HG03108 (cell line): ENCODE measurements around the gene TRIP6.
"Not testable (repeated sequence)": the region's sequence is repeated elsewhere in the genome, so short reads cannot be mapped to it uniquely, and the experiment has no call there.

ENCODE experiments used
- ATAC-seq: cut with Tn5 transposase; IDR thresholded peaks from one replicate; pipeline ENCODE4 v1.9.1; 2021; ENCODE audit warnings: moderate library complexity; ENCODE audit not compliant: unreplicated experiment

TRIP6 gene

DNA sequence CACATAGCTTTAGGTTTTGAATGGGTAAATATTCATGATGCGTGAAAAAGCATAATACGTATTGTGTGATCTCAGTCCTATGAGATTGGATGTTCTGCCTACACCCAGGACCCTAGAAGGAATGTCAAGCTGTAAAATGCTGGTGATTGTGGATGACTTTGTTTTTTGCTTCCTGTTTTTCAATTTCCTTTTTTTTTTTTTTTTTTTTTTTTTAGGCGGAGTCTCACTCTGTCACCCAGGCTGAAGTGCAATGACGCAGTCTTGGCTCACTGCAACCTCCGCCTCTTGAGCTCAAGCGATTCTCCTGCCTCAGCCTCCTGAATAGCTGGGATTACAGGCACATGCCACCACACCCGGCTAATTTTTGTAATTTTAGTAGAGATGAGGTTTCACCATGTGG, 43.3 kb downstream of the TRIP6 start:
- not testable (repeated sequence) for ATAC-seq

DNA sequence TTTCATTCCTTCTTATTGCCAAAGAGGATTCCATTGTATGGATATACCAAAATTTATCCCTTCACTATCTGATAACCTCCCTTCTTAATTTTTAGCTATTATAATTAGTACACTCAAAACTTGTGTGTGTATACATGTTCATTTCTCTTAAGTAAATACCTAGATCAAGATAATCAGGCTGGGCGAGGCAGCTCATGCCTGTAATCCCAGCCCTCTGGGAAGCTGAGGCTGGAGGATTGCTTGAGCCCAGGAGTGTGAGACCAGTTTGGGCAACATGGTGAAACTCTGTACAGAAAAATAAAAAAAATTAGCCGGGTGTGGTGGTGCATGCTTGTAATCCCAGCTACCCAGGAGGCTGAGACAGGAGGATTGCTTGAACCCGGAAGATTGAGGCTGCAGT, 44.3 kb downstream of the TRIP6 start:
- ATAC-seq = no peak

DNA sequence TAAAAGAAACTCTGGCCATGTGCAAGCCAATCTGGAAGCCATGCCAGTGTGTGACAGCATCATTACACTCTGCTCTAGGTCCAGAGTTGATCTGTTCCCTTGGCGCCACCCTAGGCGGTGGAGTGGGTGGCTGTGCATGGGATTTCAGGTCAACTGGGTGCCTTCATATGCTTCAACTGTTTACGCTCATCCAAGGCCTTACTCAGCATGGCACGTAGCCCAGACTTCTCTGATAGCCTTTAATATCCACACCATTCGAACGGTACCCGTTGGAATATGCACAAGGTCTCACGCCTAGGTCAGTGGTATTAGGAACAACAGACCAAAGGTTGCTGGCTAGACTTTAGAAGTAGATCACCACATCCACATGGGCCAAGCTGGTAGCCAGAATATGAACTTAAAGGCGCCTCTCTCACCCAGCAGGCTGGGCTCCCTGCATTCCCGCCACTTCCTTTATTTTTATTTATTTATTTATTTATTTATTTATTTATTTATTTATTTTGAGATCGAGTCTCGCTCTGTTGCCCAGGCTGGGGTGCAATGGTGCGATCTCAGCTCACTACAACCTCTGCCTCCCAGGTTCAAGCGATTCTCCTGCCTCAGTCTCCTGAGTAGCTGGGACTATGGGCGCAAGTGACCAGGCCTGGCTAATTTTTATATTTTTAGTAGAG, 47.2 kb downstream of the TRIP6 start:
- no peak for ATAC-seq

DNA sequence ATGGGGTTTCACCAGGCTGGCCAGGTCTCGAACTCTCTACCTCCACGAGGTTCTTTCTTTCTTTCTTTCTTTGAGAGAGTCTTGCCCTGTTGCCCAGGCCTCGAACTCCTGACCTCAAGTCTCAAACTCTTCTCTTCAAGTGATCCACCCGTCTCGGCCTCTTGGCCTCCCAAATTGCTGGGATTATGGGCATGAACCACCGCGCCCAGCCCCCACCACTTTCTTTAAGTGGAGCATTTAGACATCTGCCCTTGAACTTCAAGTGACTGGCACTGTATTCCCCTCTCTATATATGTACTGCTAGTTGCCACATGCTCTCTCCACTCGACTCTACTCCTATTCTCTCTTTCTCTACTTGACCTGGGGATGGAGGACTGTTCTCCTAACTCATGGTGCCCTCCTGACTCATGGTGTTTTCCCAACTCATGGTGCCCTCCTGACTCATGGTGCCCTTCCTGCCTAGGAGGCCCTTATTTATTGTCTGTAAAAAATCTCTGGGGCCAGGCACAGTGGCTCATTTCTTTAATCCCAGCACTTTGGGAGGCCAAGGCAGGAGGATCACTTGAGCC, 47.8 kb downstream of the TRIP6 start:
- ATAC-seq = no peak

DNA sequence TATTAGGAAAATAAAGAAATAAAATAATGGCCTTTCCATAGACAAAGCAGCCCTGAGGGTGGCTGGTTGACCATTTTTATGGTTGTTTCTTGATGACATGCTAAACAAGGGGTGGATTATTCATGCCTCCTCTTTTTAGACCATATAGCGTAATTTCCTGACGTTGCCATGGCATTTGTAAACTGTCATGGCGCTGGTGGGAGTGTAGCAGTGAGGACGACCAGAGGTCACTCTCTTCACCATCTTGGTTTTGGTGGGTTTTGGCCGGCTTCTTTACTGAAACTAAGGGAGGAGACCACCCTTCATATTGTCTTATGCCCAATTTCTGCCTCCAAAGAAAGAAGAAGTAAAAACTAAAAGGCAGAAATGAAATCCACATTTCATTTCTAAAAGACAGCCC, 52.1 kb downstream of the TRIP6 start:
- ATAC-seq = not testable (repeated sequence)

DNA sequence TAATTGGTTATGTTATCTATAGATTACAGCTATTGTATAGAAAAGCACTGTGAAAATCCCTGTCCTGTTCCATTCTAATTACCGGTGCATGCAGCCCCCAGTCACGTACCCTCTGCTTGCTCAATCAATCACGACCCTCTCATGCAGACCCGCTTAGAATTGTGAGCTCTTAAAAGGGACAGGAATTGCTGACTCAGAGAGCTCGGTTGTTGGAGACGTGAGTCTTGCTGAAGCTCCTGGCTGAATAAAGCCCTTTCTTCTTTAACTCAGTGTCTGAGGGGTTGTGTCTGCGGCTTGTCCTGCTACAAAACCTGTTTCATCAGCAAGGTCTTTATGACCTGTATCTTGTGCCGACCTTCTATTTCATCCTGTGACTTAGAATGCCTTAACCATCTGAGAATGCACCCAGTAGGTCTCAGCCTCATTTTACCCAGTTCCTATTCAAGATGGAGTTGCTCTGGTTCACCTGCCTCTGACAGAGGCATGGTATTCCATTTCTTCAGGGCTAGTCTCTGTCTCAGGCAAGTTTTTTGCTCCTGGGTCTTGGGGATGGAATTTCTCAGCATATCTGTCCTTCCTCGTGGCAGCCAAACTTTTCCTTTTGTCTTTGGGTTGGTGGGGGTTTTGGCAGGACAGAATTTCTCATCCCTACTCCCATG, 52.7 kb downstream of the TRIP6 start:
- not testable (repeated sequence) for ATAC-seq

DNA sequence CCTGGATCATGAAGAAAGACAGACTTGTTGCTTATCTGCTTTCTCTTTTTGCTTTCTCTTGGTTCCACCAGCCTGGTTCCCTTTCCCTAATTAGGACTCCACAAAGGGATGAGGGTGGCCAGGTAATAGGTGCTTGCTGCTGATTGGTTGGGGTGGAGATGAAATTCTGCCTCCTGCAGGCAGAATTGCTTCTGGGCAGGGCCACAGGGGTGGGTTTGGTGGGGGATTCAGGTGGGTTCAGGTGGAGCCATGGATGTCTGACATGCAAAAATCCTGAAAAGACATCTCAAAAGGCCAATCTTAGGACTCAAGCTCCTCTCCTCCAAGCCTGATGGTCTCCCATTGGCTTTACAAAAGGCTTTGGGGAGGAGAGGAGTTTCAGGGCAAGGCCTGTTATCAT, 53.9 kb downstream of the TRIP6 start:
- ATAC-seq = no peak
